Trophoblast cell (in vitro differentiated cells and primary cell): ENCODE results near the gene EPHA4.

Source experiments
- DNase-seq, 2 donors: peaks; one replicate each; pipeline ENCODE4 v3.0.0-alpha.2; 2016
- H2AFZ ChIP-seq: 2 replicates; pipeline ENCODE4 v1.6.1; 2013; ENCODE audit warnings: low read length, moderate library complexity, mild to moderate bottlenecking; ENCODE audit not compliant: insufficient read depth, poor library complexity
- H2AK5ac ChIP-seq: 2 replicates; pipeline ENCODE4 v1.6.1; 2013; ENCODE audit warnings: mild to moderate bottlenecking, low read length
- H2BK120ac ChIP-seq: 2 replicates; pipeline ENCODE4 v1.6.1; 2013; ENCODE audit warnings: low read length, mild to moderate bottlenecking, moderate library complexity; ENCODE audit not compliant: insufficient read depth, poor library complexity
- H2BK12ac ChIP-seq: 2 replicates; pipeline ENCODE4 v1.6.1; 2013; ENCODE audit warnings: mild to moderate bottlenecking, low read length, moderate library complexity
- H2BK5ac ChIP-seq: 2 replicates; pipeline ENCODE4 v1.6.1; 2013; ENCODE audit warnings: low read length, low read depth, moderate library complexity, mild to moderate bottlenecking; ENCODE audit not compliant: poor library complexity
- H3K14ac ChIP-seq: 2 replicates; pipeline ENCODE4 v1.6.1; 2013; ENCODE audit warnings: mild to moderate bottlenecking, low read length
- H3K18ac ChIP-seq: 2 replicates; pipeline ENCODE4 v1.6.1; 2013; ENCODE audit warnings: mild to moderate bottlenecking, low read length
- H3K23ac ChIP-seq: 2 replicates; pipeline ENCODE4 v1.6.1; 2013; ENCODE audit warnings: low read length
- H3K27ac ChIP-seq: 2 replicates; pipeline ENCODE4 v1.5.1; 2013; ENCODE audit warnings: low read depth, mild to moderate bottlenecking, inconsistent platforms, low read length, moderate library complexity
- H3K27me3 ChIP-seq: 2 replicates; pipeline ENCODE4 v1.6.1; 2013; ENCODE audit warnings: inconsistent platforms, mild to moderate bottlenecking, low read length, moderate library complexity; ENCODE audit not compliant: insufficient read depth
- H3K36me3 ChIP-seq, 2 experiments: 1 replicate in 1 of 2; 2 replicates in 1 of 2; pipeline ENCODE4 v1.6.1; 2013; ENCODE audit warnings: low read length in 2 of 2, mild to moderate bottlenecking in 2 of 2, moderate library complexity in 1 of 2; ENCODE audit not compliant: insufficient read depth in 2 of 2, control insufficient read depth in 1 of 2
- H3K4ac ChIP-seq: 2 replicates; pipeline ENCODE4 v1.6.1; 2013; ENCODE audit warnings: low read depth, mild to moderate bottlenecking, low read length, moderate library complexity
- H3K4me1 ChIP-seq, 2 experiments: 1 replicate in 1 of 2; 2 replicates in 1 of 2; pipeline ENCODE4 v1.6.1; 2013; ENCODE audit warnings: low read length in 2 of 2, mild to moderate bottlenecking in 2 of 2, moderate library complexity in 1 of 2; ENCODE audit not compliant: insufficient read depth in 2 of 2, control insufficient read depth in 1 of 2
- H3K4me2 ChIP-seq: 2 replicates; pipeline ENCODE4 v1.6.1; 2013; ENCODE audit warnings: inconsistent platforms, mild to moderate bottlenecking, low read length, moderate library complexity
- H3K4me3 ChIP-seq: 2 replicates; pipeline ENCODE4 v1.5.1; 2013; ENCODE audit warnings: mild to moderate bottlenecking, low read depth, low read length, inconsistent platforms
- H3K79me1 ChIP-seq: one replicate; pipeline ENCODE4 v1.6.1; 2013; ENCODE audit warnings: low read length
- H3K79me2 ChIP-seq: 2 replicates; pipeline ENCODE4 v1.6.1; 2013; ENCODE audit warnings: low read length, mild to moderate bottlenecking; ENCODE audit not compliant: control insufficient read depth, insufficient read depth, poor library complexity
- H3K9ac ChIP-seq: 2 replicates; pipeline ENCODE4 v1.6.1; 2013; ENCODE audit warnings: mild to moderate bottlenecking, low read length
- H3K9me3 ChIP-seq: 2 replicates; pipeline ENCODE4 v1.6.1; 2013; ENCODE audit warnings: low read depth, mild to moderate bottlenecking, control low read depth, inconsistent platforms, low read length; ENCODE audit not compliant: insufficient read depth
- H4K12ac ChIP-seq: 2 replicates; pipeline ENCODE4 v1.6.1; 2013; ENCODE audit warnings: low read depth, mild to moderate bottlenecking, low read length, moderate library complexity
- H4K8ac ChIP-seq: 2 replicates; pipeline ENCODE4 v1.6.1; 2013; ENCODE audit warnings: low read depth, mild to moderate bottlenecking, low read length, moderate library complexity
- H4K91ac ChIP-seq: one replicate; pipeline ENCODE4 v1.6.1; 2013; ENCODE audit warnings: low read depth, mild to moderate bottlenecking, low read length, moderate library complexity
- WGBS: extraction: QIAGEN DNeasy Blood & Tissue Kit; methylation state at CpG from one replicate; pipeline ENCODE4 v1.1.7; 2013; ENCODE audit warnings: missing lambda C conversion rate; ENCODE audit not compliant: insufficient read length, insufficient coverage; ENCODE audit errors: extremely low coverage; 5-methylcytosine and 5-hydroxymethylcytosine counted together

EPHA4 gene

GRCh38 chr2:221451862-221452788 lies 120.0 kb downstream of the EPHA4 start:
- H3K79me2 ChIP-seq, result no peaks in the 10 kb centered on the region
- WGBS, result no CpG with 5 or more reads among the region's 13 CpGs
- H3K27ac ChIP-seq, result no peak overlapping the region
- no peaks in the 10 kb centered on the region for H3K79me1 ChIP-seq
- no peak overlapping the region for H4K91ac ChIP-seq
- H3K4ac ChIP-seq, result no peak overlapping the region
- H4K8ac ChIP-seq, result no peak overlapping the region
- H2BK5ac ChIP-seq, result no peak overlapping the region
- H3K14ac ChIP-seq, result no peak overlapping the region
- no peak overlapping the region for H3K23ac ChIP-seq
- no peaks in the 10 kb centered on the region for H3K9me3 ChIP-seq
- H3K36me3 ChIP-seq, result peaks cover 2 to 4% of the 10 kb centered on the region in 2 experiments
- H3K9ac ChIP-seq, result no peak overlapping the region
- no peaks in the 10 kb centered on the region for H3K27me3 ChIP-seq
- H3K18ac ChIP-seq, result no peak overlapping the region
- H3K4me2 ChIP-seq, result no peak overlapping the region
- no peak overlapping the region for H2AFZ ChIP-seq
- H3K4me1 ChIP-seq, result no peaks in the 10 kb centered on the region
- no peak overlapping the region for H2AK5ac ChIP-seq
- no peak overlapping the region for H4K12ac ChIP-seq
- DNase-seq, result no peak
- H2BK120ac ChIP-seq, result no peak overlapping the region
- H2BK12ac ChIP-seq, result no peak overlapping the region
- no peak overlapping the region for H3K4me3 ChIP-seq

GRCh38 chr2:221450280-221450679 lies 121.8 kb downstream of the EPHA4 start:
- no peak overlapping the region for H2BK5ac ChIP-seq

GRCh38 chr2:221449406-221449805 lies 122.7 kb downstream of the EPHA4 start:
- no CpG with 5 or more reads among the region's 4 CpGs for WGBS
- Histone ChIP-seq H3K4me2 (no peak overlapping the region), H4K91ac (no peak overlapping the region), H3K23ac (no peak overlapping the region), H2BK5ac (no peak overlapping the region), H3K9me3 (no peaks in the 10 kb centered on the region), H2AFZ (no peak overlapping the region), H3K79me2 (no peaks in the 10 kb centered on the region), H4K8ac (no peak overlapping the region), H2BK120ac (no peak overlapping the region), H2BK12ac (no peak overlapping the region), H3K4ac (no peak overlapping the region), H3K4me1 (no peaks in the 10 kb centered on the region), H3K27ac (no peak overlapping the region), H3K9ac (no peak overlapping the region), H3K4me3 (no peak overlapping the region), H4K12ac (no peak overlapping the region), H3K14ac (no peak overlapping the region), H2AK5ac (no peak overlapping the region), H3K36me3 (no peaks in the 10 kb centered on the region), H3K79me1 (no peaks in the 10 kb centered on the region), H3K27me3 (no peaks in the 10 kb centered on the region), H3K18ac (no peak overlapping the region)
- no peak for DNase-seq

More at GRCh38 chr2:221450280-221450679, 121.8 kb downstream of the EPHA4 start:
- peaks cover 0 to 2% of the 10 kb centered on the region in 2 experiments for H3K36me3 ChIP-seq
- no peak overlapping the region for H3K4me3 ChIP-seq
- no peak overlapping the region for H2AK5ac ChIP-seq
- H4K8ac ChIP-seq, result no peak overlapping the region
- WGBS, result no CpG with 5 or more reads among the region's 1 CpG
- no peak for DNase-seq
- no peak overlapping the region for H2BK12ac ChIP-seq
- no peak overlapping the region for H2BK120ac ChIP-seq
- no peaks in the 10 kb centered on the region for H3K4me1 ChIP-seq
- no peaks in the 10 kb centered on the region for H3K9me3 ChIP-seq
- no peak overlapping the region for H3K4me2 ChIP-seq
- H3K9ac ChIP-seq, result no peak overlapping the region
- no peak overlapping the region for H3K18ac ChIP-seq
- no peak overlapping the region for H4K12ac ChIP-seq
- no peak overlapping the region for H2AFZ ChIP-seq
- no peak overlapping the region for H3K27ac ChIP-seq
- no peak overlapping the region for H3K4ac ChIP-seq
- no peak overlapping the region for H3K23ac ChIP-seq
- no peak overlapping the region for H4K91ac ChIP-seq
- H3K79me1 ChIP-seq, result no peaks in the 10 kb centered on the region
- no peak overlapping the region for H3K14ac ChIP-seq
- H3K27me3 ChIP-seq, result no peaks in the 10 kb centered on the region
- no peaks in the 10 kb centered on the region for H3K79me2 ChIP-seq

GRCh38 chr2:221448844-221449390 lies 123.2 kb downstream of the EPHA4 start:
- Histone ChIP-seq H3K4me3 (no peak overlapping the region), H2BK5ac (no peak overlapping the region), H3K9ac (no peak overlapping the region), H3K79me1 (no peaks in the 10 kb centered on the region), H3K9me3 (no peaks in the 10 kb centered on the region), H3K14ac (no peak overlapping the region), H3K27ac (no peak overlapping the region), H2AFZ (no peak overlapping the region), H2BK12ac (no peak overlapping the region), H3K27me3 (no peaks in the 10 kb centered on the region), H3K4me1 (no peaks in the 10 kb centered on the region), H3K23ac (no peak overlapping the region), H4K12ac (no peak overlapping the region), H3K18ac (no peak overlapping the region), H3K4me2 (no peak overlapping the region), H4K91ac (no peak overlapping the region), H4K8ac (no peak overlapping the region), H3K79me2 (no peaks in the 10 kb centered on the region), H3K36me3 (no peaks in the 10 kb centered on the region), H2AK5ac (no peak overlapping the region), H2BK120ac (no peak overlapping the region), H3K4ac (no peak overlapping the region)
- 100% methylated on average over 1 of the region's 4 CpGs for WGBS
- no peak for DNase-seq
